Subcutaneous abdominal adipose tissue (tissue), 5 donors: ENCODE results near the gene NEK9.

ENCODE experiments used
- H3K27ac ChIP-seq: one replicate; pipeline ENCODE4 v1.7.0; 2013; ENCODE audit warnings: low read depth, mild to moderate bottlenecking, inconsistent platforms, low read length, moderate library complexity
- H3K27me3 ChIP-seq, 5 donors: one replicate each; pipeline ENCODE4 v1.7.0; 2013; ENCODE audit warnings: low read length in 5 of 5, inconsistent platforms in 1 of 5; ENCODE audit not compliant: control insufficient read depth in 5 of 5, insufficient read depth in 4 of 5
- H3K36me3 ChIP-seq, 5 donors: one replicate each; pipeline ENCODE4 v1.7.0; 2013; ENCODE audit warnings: low read length in 5 of 5; ENCODE audit not compliant: control insufficient read depth in 5 of 5, insufficient read depth in 5 of 5
- H3K4me1 ChIP-seq, 5 donors: one replicate each; pipeline ENCODE4 v1.7.0; 2013; ENCODE audit warnings: low read length in 5 of 5, mild to moderate bottlenecking in 3 of 5, moderate library complexity in 1 of 5; ENCODE audit not compliant: control insufficient read depth in 5 of 5, insufficient read depth in 5 of 5
- H3K4me3 ChIP-seq, 5 donors: one replicate each; pipeline ENCODE4 v1.7.0; 2013; ENCODE audit warnings: low read length in 5 of 5, low read depth in 1 of 5
- H3K9ac ChIP-seq, 5 donors: one replicate each; pipeline ENCODE4 v1.7.0; 2013; ENCODE audit warnings: low read length in 5 of 5, mild to moderate bottlenecking in 4 of 5, moderate library complexity in 3 of 5
- H3K9me3 ChIP-seq, 5 donors: one replicate each; pipeline ENCODE4 v1.7.0; 2013; ENCODE audit warnings: low read length in 5 of 5; ENCODE audit not compliant: control insufficient read depth in 5 of 5
- donor health status: healthy.
- donor health status: healthy.
- donor health status: healthy.
- donor health status: healthy.
- donor health status: healthy.

The NEK9 gene

GRCh38 chr14:75120541-75121291 is 6.1 kb downstream of the NEK9 start:
- Histone ChIP-seq H3K36me3 (peaks cover 32 to 47% (median 42%) of the 10 kb centered on the region in 5 donors), H3K27me3 (no peaks in the 10 kb centered on the region), H3K4me3 (no peak overlapping the region), H3K27ac (no peak overlapping the region), H3K4me1 (peaks cover 0 to 15% (median 4%) of the 10 kb centered on the region in 5 donors), H3K9me3 (no peaks in the 10 kb centered on the region), H3K9ac (no peak overlapping the region)

DNA sequence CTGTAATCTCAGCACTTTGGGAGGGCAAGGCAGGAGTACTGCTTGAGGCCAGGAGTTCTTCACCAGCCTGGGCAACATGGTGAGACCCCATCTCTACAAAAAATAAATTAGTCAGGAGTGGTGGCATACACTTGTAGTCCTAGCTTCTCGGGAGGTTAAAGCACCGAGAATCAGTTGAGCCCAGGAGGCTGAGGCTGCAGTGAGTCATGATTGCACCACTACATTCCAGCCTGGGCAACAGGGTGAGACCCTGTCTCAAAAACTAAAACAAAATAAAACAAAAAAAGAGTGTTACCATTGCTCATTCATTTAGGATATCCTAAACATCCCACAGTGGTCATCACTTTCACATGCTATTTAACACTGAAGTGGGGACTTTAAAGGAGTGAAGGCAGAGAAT is 7.8 kb downstream of the NEK9 start:
- H3K9me3 ChIP-seq: no peaks in the 10 kb centered on the region
- H3K9ac ChIP-seq: no peak overlapping the region
- peaks cover 42 to 63% (median 55%) of the 10 kb centered on the region in 5 donors for H3K36me3 ChIP-seq
- no peak overlapping the region for H3K4me3 ChIP-seq
- H3K27ac ChIP-seq: no peak overlapping the region
- no peaks in the 10 kb centered on the region for H3K27me3 ChIP-seq
- H3K4me1 ChIP-seq: peaks cover 0 to 6% (median 0%) of the 10 kb centered on the region in 5 donors

GRCh38 chr14:75113932-75114539 is 12.8 kb downstream of the NEK9 start:
- Histone ChIP-seq H3K36me3 (peaks cover 65 to 98% (median 84%) of the 10 kb centered on the region in 5 donors), H3K27ac (no peak overlapping the region)

GRCh38 chr14:75109877-75110276 is 17.0 kb downstream of the NEK9 start:
- Histone ChIP-seq H3K27ac (no peak overlapping the region), H3K27me3 (no peaks in the 10 kb centered on the region), H3K9ac (no peak overlapping the region), H3K4me1 (no peaks in the 10 kb centered on the region), H3K9me3 (no peaks in the 10 kb centered on the region), H3K4me3 (no peak overlapping the region), H3K36me3 (peaks cover 68 to 92% (median 88%) of the 10 kb centered on the region in 5 donors)

More at GRCh38 chr14:75113932-75114539, 12.8 kb downstream of the NEK9 start:
- Histone ChIP-seq H3K4me1 (no peaks in the 10 kb centered on the region), H3K4me3 (no peak overlapping the region), H3K9ac (no peak overlapping the region), H3K27me3 (no peaks in the 10 kb centered on the region), H3K9me3 (no peaks in the 10 kb centered on the region)

- H3K9me3 ChIP-seq: no peaks in the 10 kb centered on the region
- H3K9ac ChIP-seq: no peak overlapping the region
- H3K4me1 ChIP-seq: no peaks in the 10 kb centered on the region
- H3K27ac ChIP-seq: no peak overlapping the region
- peaks cover 54 to 85% (median 76%) of the 10 kb centered on the region in 5 donors for H3K36me3 ChIP-seq
- no peaks in the 10 kb centered on the region for H3K27me3 ChIP-seq
- no peak overlapping the region for H3K4me3 ChIP-seq
Observed at GRCh38 chr14:75107186-75107585, 19.7 kb downstream of the NEK9 start.

- Histone ChIP-seq H3K27ac (no peak overlapping the region), H3K4me1 (no peaks in the 10 kb centered on the region)
Observed at GRCh38 chr14:75101491-75101890, 25.4 kb downstream of the NEK9 start.

DNA sequence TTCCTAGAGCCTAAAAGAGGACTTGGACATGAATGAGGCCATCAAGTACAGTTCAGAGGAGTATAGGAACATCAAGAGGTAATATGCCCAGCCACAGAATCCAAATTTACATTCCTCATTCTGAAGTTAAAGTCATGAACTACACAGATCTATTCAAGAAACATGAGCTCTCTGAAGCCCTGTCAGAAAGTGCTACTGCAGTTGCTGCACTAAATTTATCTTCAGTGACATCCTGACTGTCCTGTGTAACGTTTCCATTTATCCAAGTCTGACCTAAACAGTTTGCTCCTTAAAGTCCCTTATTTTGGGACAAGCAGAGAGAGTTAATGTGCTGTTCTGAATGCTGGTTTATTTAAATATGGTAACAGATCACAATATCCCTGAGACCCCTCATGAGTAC is 28.2 kb downstream of the NEK9 start:
- peaks cover 52 to 89% (median 81%) of the 10 kb centered on the region in 5 donors for H3K36me3 ChIP-seq
- no peaks in the 10 kb centered on the region for H3K27me3 ChIP-seq
- no peak overlapping the region for H3K9ac ChIP-seq
- H3K4me1 ChIP-seq: no peaks in the 10 kb centered on the region
- no peak overlapping the region for H3K4me3 ChIP-seq
- H3K27ac ChIP-seq: no peak overlapping the region
- no peaks in the 10 kb centered on the region for H3K9me3 ChIP-seq

More at GRCh38 chr14:75101491-75101890, 25.4 kb downstream of the NEK9 start:
- H3K36me3 ChIP-seq: peaks cover 51 to 89% (median 80%) of the 10 kb centered on the region in 5 donors
- no peak overlapping the region for H3K9ac ChIP-seq
- no peaks in the 10 kb centered on the region for H3K9me3 ChIP-seq
- no peaks in the 10 kb centered on the region for H3K27me3 ChIP-seq
- H3K4me3 ChIP-seq: no peak overlapping the region

DNA sequence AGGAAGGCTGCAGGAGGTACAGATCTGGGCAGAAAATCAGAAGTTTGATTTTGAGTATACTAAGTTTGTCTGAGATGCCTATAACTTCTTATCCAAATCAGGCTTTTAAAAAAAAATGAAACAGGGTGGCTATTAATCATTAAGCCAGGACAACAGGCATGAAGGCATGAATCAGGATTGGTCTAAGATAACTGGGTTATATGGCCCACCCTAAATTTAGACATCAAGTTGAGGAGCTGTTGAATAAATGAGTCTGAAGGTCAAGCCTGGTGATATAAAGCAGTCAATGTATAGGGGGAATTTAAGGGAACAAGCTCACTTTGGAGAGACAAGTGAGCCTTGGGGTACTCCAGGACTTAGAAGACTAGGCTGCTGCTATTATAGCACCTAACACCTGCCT is 28.6 kb downstream of the NEK9 start:
- H3K36me3 ChIP-seq: peaks cover 49 to 86% (median 78%) of the 10 kb centered on the region in 5 donors
- H3K4me1 ChIP-seq: no peaks in the 10 kb centered on the region
- H3K4me3 ChIP-seq: no peak overlapping the region
- H3K9me3 ChIP-seq: no peaks in the 10 kb centered on the region
- no peak overlapping the region for H3K9ac ChIP-seq
- no peak overlapping the region for H3K27ac ChIP-seq
- H3K27me3 ChIP-seq: no peaks in the 10 kb centered on the region

DNA sequence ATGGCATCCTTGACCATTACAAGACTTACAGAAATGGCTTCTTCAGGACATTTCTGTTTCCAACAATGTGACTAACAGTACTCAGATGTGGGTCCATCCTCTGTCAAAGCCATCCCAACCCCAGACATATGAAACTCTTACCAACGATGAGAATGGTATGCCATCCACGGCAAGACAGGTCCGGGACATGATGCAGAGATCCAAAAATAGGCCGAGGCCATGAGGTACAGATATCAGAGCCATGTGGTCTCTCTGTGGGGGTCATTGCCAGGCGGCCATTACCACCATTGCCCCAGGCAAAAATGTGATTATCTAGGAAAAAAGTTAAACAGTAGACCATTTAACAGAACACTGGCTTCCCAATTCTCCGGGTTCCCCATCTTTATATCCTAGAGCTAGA is 29.9 kb downstream of the NEK9 start:
- Histone ChIP-seq H3K4me3 (no peak overlapping the region), H3K27ac (no peak overlapping the region), H3K4me1 (no peaks in the 10 kb centered on the region), H3K9ac (no peak overlapping the region), H3K36me3 (peaks cover 51 to 90% (median 80%) of the 10 kb centered on the region in 5 donors), H3K9me3 (no peaks in the 10 kb centered on the region), H3K27me3 (no peaks in the 10 kb centered on the region)

- Histone ChIP-seq H3K9me3 (no peaks in the 10 kb centered on the region), H3K4me3 (no peak overlapping the region), H3K4me1 (no peaks in the 10 kb centered on the region), H3K9ac (no peak overlapping the region), H3K36me3 (peaks cover 41 to 87% (median 78%) of the 10 kb centered on the region in 5 donors), H3K27me3 (no peaks in the 10 kb centered on the region), H3K27ac (no peak overlapping the region)
Observed at GRCh38 chr14:75095690-75096089, 31.2 kb downstream of the NEK9 start.
